HEK293 (cell line): ENCODE results near the gene OGFRL1.

Experiments
- GLI2 ChIP-seq: fragments of 450-650 bp; formaldehyde crosslinking; IDR thresholded peaks from 2 replicates; pipeline ENCODE4; 2017; ENCODE audit warnings: missing biosample characterization, missing genetic modification characterization, low read depth, borderline replicate concordance
- GLIS1 ChIP-seq: fragments of 450-650 bp; formaldehyde crosslinking; IDR thresholded peaks from 2 replicates; pipeline ENCODE4 v1.5.1; 2016; ENCODE audit warnings: missing biosample characterization, missing genetic modification characterization
- HOXA7 ChIP-seq: sonication (generic); formaldehyde crosslinking; IDR thresholded peaks from 2 replicates; pipeline ENCODE4 v1.8.1; 2022; ENCODE audit warnings: missing genetic modification reagents, borderline replicate concordance
- YY1 ChIP-seq: fragments of 450-650 bp; formaldehyde crosslinking; IDR thresholded peaks from 2 replicates; pipeline ENCODE4 v1.5.1; 2018; ENCODE audit warnings: missing biosample characterization, missing genetic modification characterization
- YY2 ChIP-seq: fragments of 450-650 bp; formaldehyde crosslinking; IDR thresholded peaks from 2 replicates; pipeline ENCODE4 v1.5.1; 2016; ENCODE audit warnings: missing biosample characterization, missing genetic modification characterization
- ZBTB10 ChIP-seq: fragments of 450-650 bp; formaldehyde crosslinking; IDR thresholded peaks from 2 replicates; pipeline ENCODE4 v1.5.1; 2016; ENCODE audit warnings: missing biosample characterization, missing genetic modification characterization
- ZEB2 ChIP-seq: fragments of 450-650 bp; formaldehyde crosslinking; IDR thresholded peaks from 2 replicates; pipeline ENCODE4 v1.5.1; 2016; ENCODE audit warnings: missing biosample characterization, missing genetic modification characterization
- ZNF132 ChIP-seq: fragments of 450-650 bp; formaldehyde crosslinking; IDR thresholded peaks from 2 replicates; pipeline ENCODE4 v1.5.1; 2017; ENCODE audit warnings: missing biosample characterization, missing genetic modification characterization, borderline replicate concordance
- ZNF140 ChIP-seq: fragments of 450-650 bp; formaldehyde crosslinking; IDR thresholded peaks from 2 replicates; pipeline ENCODE4 v1.5.1; 2016; ENCODE audit warnings: missing biosample characterization, missing genetic modification characterization
- ZNF202 ChIP-seq: fragments of 450-650 bp; formaldehyde crosslinking; IDR thresholded peaks from 2 replicates; pipeline ENCODE4 v1.5.1; 2016; ENCODE audit warnings: missing biosample characterization, missing genetic modification characterization, borderline replicate concordance
- ZNF302 ChIP-seq: fragments of 450-650 bp; formaldehyde crosslinking; IDR thresholded peaks from 2 replicates; pipeline ENCODE4 v1.5.1; 2016; ENCODE audit warnings: missing biosample characterization, missing genetic modification characterization, low read depth
- ZNF311 ChIP-seq: fragments of 450-650 bp; formaldehyde crosslinking; IDR thresholded peaks from 2 replicates; pipeline ENCODE4 v1.5.1; 2017; ENCODE audit warnings: missing biosample characterization, missing genetic modification characterization, borderline replicate concordance
- ZNF354C ChIP-seq: fragments of 450-650 bp; formaldehyde crosslinking; IDR thresholded peaks from 2 replicates; pipeline ENCODE4 v1.5.1; 2016; ENCODE audit warnings: missing biosample characterization, missing genetic modification characterization, low read depth, borderline replicate concordance
- TF ChIP-seq, protein P1 (sequence below): fragments of 450-650 bp; formaldehyde crosslinking; IDR thresholded peaks from 2 replicates; pipeline ENCODE4 v1.5.1; 2016; ENCODE audit warnings: missing biosample characterization, missing genetic modification characterization

DNA sequence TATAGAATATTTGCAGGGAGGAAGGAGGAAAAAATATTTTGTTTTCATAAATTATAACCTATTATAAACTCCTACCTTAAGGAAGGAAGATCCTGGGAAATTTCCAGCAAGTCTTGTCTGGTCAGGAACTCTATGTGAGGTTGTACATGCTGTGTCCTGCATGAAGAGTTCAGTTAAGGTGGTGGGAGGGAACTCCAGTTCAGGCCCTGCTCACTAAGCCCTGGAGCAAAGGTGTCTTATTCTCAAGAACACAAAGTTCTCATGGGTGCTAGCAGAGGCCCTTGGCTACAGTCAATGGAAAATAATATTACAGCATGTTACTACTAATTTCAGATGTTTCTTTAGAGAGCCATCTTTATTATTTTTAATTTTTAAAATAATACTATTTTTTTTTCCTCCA, 3.8 kb upstream of the OGFRL1 start:
- TF ChIP-seq ZNF132 (no peak), ZNF311 (tag by site-specific recombination) (no peak), ZNF202 (tag by site-specific recombination) (no peak), GLI2 (no peak), GLIS1 (tag by site-specific recombination) (no peak), ZNF140 (tag by site-specific recombination) (no peak), YY1 (tag by site-specific recombination) (no peak), ZNF354C (tag by site-specific recombination) (no peak), HOXA7 (CRISPR knock-in tag) (no peak), ZNF302 (tag by site-specific recombination) (no peak), ZBTB10 (tag by site-specific recombination) (no peak), YY2 (no peak), ZEB2 (tag by site-specific recombination) (no peak)
- TF ChIP-seq, protein P1, sequence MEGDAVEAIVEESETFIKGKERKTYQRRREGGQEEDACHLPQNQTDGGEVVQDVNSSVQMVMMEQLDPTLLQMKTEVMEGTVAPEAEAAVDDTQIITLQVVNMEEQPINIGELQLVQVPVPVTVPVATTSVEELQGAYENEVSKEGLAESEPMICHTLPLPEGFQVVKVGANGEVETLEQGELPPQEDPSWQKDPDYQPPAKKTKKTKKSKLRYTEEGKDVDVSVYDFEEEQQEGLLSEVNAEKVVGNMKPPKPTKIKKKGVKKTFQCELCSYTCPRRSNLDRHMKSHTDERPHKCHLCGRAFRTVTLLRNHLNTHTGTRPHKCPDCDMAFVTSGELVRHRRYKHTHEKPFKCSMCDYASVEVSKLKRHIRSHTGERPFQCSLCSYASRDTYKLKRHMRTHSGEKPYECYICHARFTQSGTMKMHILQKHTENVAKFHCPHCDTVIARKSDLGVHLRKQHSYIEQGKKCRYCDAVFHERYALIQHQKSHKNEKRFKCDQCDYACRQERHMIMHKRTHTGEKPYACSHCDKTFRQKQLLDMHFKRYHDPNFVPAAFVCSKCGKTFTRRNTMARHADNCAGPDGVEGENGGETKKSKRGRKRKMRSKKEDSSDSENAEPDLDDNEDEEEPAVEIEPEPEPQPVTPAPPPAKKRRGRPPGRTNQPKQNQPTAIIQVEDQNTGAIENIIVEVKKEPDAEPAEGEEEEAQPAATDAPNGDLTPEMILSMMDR (tag by site-specific recombination): no peak
